ENCODE measurements around the gene RSBN1L. TPM values are rescaled to one million over a fixed set of nuclear protein-coding genes. Genes with fewer than 3 reads are reported as not detected.

The RSBN1L gene
- total and polyA plus RNA-seq, 7 donors: 2.0 to 10.1 (median 7.5) TPM

- TF ChIP-seq CTCF (IDR thresholded peaks at IDR 0.05): no peak
- Histone ChIP-seq H3K4me1 (peaks cover 38% of the 10 kb centered on the region), H3K27ac (no peak overlapping the region), H3K9me3 (no peaks in the 10 kb centered on the region), H3K4me3 (no peak overlapping the region), H3K27me3 (ENCODE audit: insufficient read depth in 3 of 3, low read length in 2 of 3) (no peaks in the 10 kb centered on the region), H3K36me3 (ENCODE audit: insufficient read depth in 1 of 2, low read depth in 1 of 2) (no peaks in the 10 kb centered on the region)
- WGBS, 3 donors: 84 to 89% (median 88%) methylated on average over 3 of the region's 3 CpGs
- intact Hi-C loops (cut with DNase I): no loop called here
- no peak for ATAC-seq
- no peak for DNase-seq
Observed at GRCh38 chr7:77738871-77739270, 42.6 kb downstream of the RSBN1L start.

GRCh38 chr7:77740257-77740656 is 44.0 kb downstream of the RSBN1L start:
- no peak for ATAC-seq
- intact Hi-C loops (cut with DNase I): no loop called here

GRCh38 chr7:77743518-77743917 is 47.3 kb downstream of the RSBN1L start:
- DNase-seq (no peak), ATAC-seq (no peak)
- 98 to 100% (median 100%) methylated on average over 1 of the region's 1 CpG for WGBS, 3 donors
- no peaks in the 10 kb centered on the region for H3K9me3 ChIP-seq
- H3K27ac ChIP-seq: no peak overlapping the region
- no peak overlapping the region for H3K4me3 ChIP-seq
- no peaks in the 10 kb centered on the region for H3K27me3 ChIP-seq (ENCODE audit: insufficient read depth in 3 of 3, low read length in 2 of 3)
- TF ChIP-seq CTCF (IDR thresholded peaks at IDR 0.05): no peak
- no peaks in the 10 kb centered on the region for H3K36me3 ChIP-seq (ENCODE audit: insufficient read depth in 1 of 2, low read depth in 1 of 2)
- H3K4me1 ChIP-seq: peaks cover 4% of the 10 kb centered on the region
- intact Hi-C loops (cut with DNase I): no loop called here

More at GRCh38 chr7:77740257-77740656, 44.0 kb downstream of the RSBN1L start:
- TF ChIP-seq CTCF (IDR thresholded peaks at IDR 0.05): no peak
- H3K4me3 ChIP-seq: no peak overlapping the region
- no peak for DNase-seq
- no peaks in the 10 kb centered on the region for H3K9me3 ChIP-seq
- H3K4me1 ChIP-seq: peaks cover 28% of the 10 kb centered on the region
- WGBS, 3 donors: 57 to 81% (median 58%) methylated on average over 1 of the region's 1 CpG
- no peaks in the 10 kb centered on the region for H3K27me3 ChIP-seq (ENCODE audit: insufficient read depth in 3 of 3, low read length in 2 of 3)
- no peaks in the 10 kb centered on the region for H3K36me3 ChIP-seq (ENCODE audit: insufficient read depth in 1 of 2, low read depth in 1 of 2)
- H3K27ac ChIP-seq: no peak overlapping the region

GRCh38 chr7:77745746-77746145 is 49.5 kb downstream of the RSBN1L start:
- H3K36me3 ChIP-seq (ENCODE audit: insufficient read depth in 1 of 2, low read depth in 1 of 2): peaks cover 0 to 8% of the 10 kb centered on the region in 2 donors
- TF ChIP-seq CTCF (IDR thresholded peaks at IDR 0.05): no peak
- H3K4me1 ChIP-seq: no peaks in the 10 kb centered on the region
- intact Hi-C loops (cut with DNase I): no loop called here
- H3K27me3 ChIP-seq (ENCODE audit: insufficient read depth in 3 of 3, low read length in 2 of 3): no peaks in the 10 kb centered on the region
- DNase-seq: no peak
- H3K27ac ChIP-seq: no peak overlapping the region
- ATAC-seq: no peak
- H3K9me3 ChIP-seq: no peaks in the 10 kb centered on the region
- H3K4me3 ChIP-seq: no peak overlapping the region
- WGBS, 3 donors: 75 to 88% (median 76%) methylated on average over 4 of the region's 4 CpGs

GRCh38 chr7:77746164-77746823 is 50.0 kb downstream of the RSBN1L start:
- intact Hi-C loops (cut with DNase I): no loop called here
- H3K9me3 ChIP-seq: no peaks in the 10 kb centered on the region
- no peak overlapping the region for H3K27ac ChIP-seq
- WGBS, 3 donors: 80 to 90% (median 84%) methylated on average over 6 of the region's 6 CpGs
- DNase-seq: no peak
- peaks cover under 1% of the 10 kb centered on the region for H3K4me1 ChIP-seq
- ATAC-seq: no peak
- H3K36me3 ChIP-seq (ENCODE audit: insufficient read depth in 1 of 2, low read depth in 1 of 2): peaks cover 0 to 8% of the 10 kb centered on the region in 2 donors
- no peak for TF ChIP-seq CTCF (IDR thresholded peaks at IDR 0.05)
- H3K4me3 ChIP-seq: no peak overlapping the region
- no peaks in the 10 kb centered on the region for H3K27me3 ChIP-seq (ENCODE audit: insufficient read depth in 3 of 3, low read length in 2 of 3)
